Glomerular endothelial cell (primary cell): ENCODE results near the gene PRKACB. TPM values are rescaled to one million over a fixed set of nuclear protein-coding genes. Genes with fewer than 3 reads are reported as not detected.
A peak's percentile ranks its signal among the peaks of the same experiment; 100 is the strongest.
"Not testable (repeated sequence)": the region's sequence is repeated elsewhere in the genome, so short reads cannot be mapped to it uniquely, and the experiment has no call there.

Source experiments
- DNase-seq: peaks from one replicate; pipeline ENCODE4 v3.0.0-alpha.2; 2011; ENCODE audit warnings: low read depth, low spot score; ENCODE audit errors: extremely low read depth
- total RNA-seq: library from RNA; depleted of rRNA; stranded (reverse); fragments of >200 nt; gene quantifications from 2 replicates; pipeline ENCODE4 v1.2.3, GENCODE V29; 2015

The PRKACB gene
- 43.3 and 54.5 TPM in 2 replicates for total RNA-seq

DNA sequence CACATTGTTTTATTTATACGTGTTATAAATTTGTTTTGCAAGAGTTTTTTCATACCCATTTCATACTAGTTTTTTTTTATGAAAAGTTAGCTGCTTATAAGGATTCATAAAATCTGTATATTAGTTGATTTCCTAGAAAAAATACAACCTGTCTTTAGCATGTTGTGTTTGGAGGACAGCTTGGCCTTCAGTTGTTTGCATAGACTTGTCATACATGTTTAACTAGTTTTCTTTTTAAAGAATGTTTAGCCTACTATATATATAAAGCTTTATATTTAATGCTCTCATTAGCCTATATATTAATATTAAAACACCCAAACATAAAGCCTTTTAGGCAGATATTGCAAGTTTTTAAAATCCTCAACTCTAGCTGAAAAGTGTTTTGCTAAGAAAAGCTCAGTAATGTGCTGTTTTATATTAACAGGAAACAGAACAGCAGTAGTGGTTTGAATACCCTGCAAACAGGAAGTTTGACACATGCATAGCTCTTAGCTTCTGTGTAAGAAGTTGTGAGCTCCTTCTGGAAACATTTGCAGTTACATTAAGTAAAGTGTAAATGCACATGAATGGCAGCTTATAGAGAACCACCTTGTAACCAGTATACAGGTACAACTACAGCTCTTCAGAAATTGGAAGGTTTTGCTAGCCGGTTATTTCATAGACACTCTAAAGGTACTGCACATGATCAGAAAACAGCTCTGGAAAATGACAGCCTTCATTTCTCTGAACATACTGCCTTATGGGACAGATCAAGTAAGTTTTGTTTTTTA lies at the start of gene PRKACB:
TSS of gene PRKACB (plus strand) at position 476 of the 770 bp plus-strand sequence. CDS start at position 567, 91 bp downstream.
- peak; percentile 66 for DNase-seq

DNA sequence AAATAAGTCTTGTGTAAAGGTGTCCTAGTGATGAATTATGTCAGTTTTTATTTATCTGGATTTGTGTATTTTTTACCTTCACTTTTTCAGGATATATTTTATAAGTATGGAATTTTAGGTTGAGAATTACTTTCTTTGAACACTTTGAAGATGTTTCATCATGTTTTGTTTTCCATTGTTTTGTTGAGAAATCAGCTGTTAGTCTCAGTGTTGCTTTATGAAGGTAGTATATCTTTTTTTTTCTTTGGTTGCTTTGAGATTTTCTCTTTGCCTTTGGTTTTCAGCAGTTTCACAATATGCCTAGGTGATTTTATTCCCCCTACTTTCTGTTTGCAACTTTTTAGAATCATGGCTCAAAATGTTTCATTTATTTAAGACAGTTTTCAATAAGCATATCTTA lies 48.8 kb upstream of the PRKACB start:
- no peak for DNase-seq

DNA sequence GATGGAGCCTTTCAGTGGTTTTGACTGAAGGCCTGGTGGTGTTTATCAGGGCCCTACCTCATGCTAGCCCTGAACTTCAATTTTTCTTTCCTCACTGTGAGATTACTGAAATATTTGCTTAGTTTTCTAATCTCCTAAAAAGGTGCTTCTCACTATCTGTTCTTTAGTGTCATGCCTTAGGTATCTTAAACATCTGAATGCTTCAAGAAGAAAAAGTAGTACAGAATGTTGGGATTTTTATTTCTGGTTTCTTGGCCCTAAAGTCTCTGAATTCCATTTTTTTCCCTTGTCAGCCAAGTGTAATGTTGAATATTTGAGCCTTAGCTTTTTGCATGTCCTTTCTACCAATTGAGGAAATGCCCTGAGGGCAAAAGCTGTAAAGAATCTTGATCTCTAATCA lies 47.9 kb upstream of the PRKACB start:
- DNase-seq: no peak

DNA sequence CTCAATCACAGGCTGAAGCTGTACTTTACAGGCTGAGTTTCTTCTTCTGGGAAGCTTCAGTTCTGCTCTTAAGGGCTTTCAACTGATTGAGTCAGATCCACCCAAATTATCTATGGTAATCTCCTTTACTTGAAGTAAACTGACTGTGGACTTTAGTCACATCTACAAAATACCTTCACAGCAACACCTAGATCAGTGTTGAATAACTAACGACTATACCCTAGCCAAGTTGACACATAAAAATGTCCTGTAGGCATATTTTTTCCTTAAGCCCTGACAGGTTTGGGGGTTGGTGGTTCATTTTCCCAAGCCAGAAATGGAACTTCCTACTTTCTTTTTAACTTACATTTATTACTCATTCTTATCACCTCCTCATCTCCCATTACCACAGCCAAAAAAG lies 42.9 kb upstream of the PRKACB start:
- no peak for DNase-seq

DNA sequence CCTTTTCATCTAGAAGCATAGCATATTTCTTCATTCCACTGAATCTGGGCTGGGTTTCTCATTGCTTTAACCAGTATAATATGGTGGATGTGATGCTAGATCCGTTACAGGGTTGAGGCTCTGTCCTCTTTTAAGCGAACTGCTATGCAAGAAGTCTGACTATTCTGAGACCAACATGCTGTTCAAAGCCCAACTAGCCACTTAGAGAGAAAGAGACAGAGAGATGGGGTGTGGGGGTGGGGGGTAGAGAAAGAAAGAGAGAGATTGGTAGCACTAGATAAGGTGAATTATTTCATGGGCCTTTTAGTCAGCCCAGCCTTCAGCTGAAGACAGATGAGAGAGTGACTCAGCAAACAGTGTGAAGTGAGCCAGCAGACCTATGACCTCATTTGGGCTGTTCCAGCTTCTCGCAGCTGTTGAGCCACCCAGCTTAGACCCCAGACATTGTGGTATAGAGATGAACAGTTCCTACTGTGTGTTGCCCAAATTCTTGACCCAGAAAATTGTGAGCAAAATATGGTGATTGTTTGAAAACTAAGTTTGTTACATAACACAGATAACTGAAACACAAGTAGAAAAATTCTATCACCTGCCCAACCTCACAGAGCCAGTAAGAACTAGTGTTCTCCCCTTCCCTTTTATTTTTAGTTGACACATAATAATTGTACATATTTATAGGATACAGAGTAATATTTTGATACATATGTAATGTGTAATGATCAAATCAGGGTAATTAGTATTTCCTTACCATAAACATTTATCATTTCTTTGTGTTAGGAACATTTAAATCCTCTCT lies 40.7 kb upstream of the PRKACB start:
- peak; percentile 57 for DNase-seq

DNA sequence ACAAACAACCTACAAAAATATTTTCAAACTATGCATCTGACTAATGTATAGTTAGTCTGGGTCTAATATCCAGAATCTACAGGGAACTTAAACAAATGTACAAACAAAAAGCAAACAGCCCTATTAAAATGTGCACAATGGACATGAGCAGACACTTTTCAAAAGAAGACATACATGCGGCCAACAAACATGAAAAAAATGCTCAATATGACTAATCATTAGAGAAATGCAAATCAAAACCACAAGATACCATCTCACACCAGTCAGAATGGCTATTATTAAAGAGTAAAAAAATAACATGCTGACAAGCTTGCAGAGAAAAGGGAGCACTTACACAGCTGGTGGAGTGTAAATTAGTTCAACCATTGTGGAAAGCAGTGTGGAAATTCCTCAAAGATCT lies 36.5 kb upstream of the PRKACB start:
- not testable (repeated sequence) for DNase-seq

DNA sequence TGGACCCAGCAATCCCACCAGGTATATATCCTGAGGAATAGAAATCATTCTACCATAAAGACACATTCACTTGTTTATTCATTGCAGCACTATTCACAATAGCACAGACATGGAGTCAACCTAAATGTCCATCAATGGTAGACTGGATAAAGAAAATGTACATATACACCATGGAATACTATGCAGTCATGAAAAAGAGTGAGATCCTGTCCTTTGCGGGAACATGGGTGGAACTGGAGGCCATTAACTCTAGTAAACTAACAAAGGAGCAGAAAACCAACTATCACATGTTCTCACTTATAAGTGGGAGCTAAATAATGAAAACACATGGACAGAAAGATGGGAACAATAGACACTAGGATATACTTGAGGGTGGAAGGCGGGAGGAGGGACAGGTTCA lies 36.1 kb upstream of the PRKACB start:
- no peak for DNase-seq

DNA sequence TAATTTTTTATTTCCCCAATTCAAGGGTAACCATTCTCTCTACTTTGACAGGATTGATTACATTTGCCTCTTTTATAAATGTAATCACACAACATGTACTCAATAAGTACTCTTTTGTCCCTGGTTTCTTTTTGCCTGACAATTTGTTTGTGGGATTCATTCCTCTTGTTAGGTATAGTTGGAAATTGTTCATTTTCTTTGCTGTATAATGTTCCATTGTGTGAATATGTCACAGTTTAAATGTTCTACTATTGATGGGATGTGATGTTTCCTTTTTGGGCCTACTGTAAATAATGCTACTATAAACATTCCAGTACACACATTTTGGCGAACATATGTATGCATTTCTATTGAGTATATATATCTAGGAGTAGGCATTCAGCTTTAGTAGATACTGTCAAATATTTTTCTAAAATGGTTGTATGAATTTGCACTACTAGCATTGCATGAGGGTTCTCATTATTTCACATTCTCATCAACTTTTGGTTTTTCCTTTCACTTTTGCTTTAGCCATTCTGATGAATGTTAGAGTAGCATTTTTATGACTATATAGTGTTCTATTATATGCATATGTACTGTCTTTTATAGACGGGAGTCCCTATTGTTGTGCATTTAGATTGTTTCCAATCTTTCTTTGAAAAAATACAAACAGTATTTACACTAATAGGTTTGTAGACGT lies 35.0 kb upstream of the PRKACB start:
- no peak for DNase-seq

DNA sequence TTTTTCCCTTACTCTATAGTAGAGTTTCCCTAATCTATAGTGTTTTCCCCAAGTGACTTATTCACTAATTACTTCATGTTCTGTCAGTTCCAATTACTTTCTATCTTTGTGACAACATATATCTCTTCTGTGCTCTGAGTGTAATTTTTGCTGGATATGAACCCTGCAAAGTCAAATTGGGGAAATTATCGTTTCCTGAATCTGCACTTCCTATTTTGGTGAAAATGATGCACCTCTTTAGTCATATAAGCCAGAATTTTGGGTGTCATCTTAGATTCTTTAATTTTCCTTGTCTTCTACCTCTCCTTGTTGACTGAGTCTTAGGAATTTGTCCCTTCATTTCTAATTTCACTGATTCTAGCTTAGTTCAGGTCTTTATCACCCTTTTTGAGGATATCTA lies 33.4 kb upstream of the PRKACB start:
- no peak for DNase-seq

DNA sequence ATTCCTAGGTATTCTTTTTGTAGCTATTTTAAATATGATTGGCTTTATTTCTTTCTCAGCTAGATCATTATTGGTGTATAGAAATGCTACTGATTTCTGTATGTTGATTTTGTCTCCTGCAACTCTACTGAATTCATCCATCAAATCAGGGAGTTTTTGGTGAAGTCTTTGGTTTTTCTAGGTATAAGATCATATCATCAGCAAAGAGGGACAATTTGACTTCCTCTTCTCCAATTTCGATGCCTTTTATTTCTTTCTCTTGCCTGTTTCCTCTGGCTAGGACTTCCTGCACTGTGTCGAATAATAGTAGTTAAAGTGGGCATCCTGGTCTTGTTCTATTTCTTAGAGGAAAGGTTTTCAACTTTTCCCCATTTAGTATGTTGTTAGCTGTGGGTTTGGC lies 27.5 kb upstream of the PRKACB start:
- no peak for DNase-seq

DNA sequence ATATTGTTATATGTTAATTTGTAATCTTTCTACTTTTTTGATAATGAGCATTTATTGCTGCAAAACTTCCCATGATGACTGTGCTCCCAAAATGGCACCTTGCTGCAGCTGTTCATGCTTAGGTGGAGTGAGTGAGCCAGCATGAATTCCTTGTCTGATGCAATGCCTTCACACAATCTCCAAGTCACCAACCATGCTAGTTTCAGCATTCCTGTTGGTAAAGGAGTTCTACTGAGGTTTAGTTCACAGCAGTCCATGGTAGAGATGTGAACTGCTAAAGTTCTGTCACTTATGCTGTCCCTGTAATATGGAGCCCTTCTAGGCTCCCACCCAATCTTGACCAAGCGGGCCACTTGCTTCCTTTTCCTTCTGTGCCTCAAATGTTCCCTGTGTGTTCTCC lies 26.2 kb upstream of the PRKACB start:
- no peak for DNase-seq

DNA sequence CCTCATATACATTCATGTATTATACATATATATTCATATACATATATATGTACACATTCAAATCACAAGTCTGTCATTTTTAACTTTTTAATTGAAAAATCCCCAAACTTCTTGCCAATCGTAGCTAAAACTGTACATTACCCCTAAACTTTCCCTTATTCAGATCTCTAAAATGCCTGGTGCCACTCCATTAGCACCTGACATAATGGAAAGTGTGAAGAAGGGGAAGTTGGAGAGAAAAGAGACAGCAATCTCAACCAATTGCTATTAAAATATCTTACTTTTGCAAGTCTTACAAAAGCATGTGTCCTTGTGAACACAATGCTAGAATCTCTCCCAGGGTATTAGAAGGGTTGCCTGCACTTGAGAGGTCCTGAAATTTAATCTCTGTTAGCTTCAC lies 22.7 kb upstream of the PRKACB start:
- DNase-seq: no peak

DNA sequence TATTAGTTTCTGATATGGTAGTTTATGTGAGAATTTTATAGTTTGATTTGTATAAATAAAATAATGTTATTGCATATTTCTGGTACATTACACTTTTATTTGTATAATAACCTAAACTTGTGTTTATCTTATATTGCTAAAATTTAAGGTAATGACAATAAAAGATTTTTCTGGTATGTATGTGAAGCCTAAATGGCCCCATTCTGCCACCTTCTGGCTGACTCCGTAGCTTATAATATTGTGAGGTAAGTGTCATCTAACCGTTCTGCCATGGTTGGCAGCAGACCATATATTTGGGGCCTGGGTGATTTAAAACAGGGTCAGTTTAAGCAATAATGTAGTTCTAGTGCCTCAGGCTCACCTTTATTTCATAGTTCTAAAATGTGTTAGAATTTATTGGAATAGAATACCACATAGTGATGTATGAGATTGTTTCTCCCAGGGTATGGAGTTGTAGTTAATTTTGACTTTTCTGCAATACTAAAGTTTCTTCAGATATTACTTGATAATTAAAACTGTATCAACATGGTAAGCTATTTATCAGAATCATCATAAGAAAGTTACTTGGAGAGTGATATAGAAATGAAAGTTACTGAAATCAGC lies 21.2 kb upstream of the PRKACB start:
- DNase-seq: no peak

DNA sequence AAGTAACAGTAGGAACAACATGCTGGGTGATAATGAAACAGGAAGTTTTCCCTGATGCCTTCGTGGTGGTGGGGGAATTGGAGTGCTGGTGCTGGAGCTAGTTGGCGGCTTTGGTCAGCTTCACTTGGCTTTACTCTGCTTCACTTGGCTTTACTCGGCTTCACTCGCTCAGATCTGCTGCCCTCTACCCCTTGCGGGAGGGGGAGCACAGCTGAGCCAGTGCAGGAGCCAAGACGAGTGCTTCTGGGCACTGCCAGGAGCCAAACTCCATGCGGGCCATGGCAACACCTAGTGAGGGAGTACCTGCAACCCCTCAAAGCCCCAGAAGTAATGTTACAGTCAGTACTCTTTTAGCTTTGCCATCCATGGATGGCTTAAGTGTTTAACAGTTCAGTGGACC lies 10.6 kb upstream of the PRKACB start:
- DNase-seq: no peak

DNA sequence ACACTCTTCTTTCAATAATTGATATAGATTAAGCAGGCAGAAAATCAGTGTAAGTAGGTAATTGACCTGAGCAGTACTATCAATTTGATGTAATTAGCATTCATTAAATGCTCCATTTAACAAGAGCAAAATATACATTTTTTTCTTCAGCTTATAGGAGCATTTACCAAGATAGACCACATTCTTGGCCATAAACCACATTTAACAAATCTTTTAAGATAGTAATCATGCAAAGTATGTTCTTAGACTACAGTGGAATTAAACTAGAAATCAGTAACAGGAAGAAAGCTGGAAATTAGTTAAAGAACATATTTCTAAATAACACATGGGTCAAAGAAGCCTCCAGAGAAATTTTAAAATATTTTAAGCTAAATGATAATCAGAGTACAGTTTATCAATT lies 8.7 kb upstream of the PRKACB start:
- no peak for DNase-seq

DNA sequence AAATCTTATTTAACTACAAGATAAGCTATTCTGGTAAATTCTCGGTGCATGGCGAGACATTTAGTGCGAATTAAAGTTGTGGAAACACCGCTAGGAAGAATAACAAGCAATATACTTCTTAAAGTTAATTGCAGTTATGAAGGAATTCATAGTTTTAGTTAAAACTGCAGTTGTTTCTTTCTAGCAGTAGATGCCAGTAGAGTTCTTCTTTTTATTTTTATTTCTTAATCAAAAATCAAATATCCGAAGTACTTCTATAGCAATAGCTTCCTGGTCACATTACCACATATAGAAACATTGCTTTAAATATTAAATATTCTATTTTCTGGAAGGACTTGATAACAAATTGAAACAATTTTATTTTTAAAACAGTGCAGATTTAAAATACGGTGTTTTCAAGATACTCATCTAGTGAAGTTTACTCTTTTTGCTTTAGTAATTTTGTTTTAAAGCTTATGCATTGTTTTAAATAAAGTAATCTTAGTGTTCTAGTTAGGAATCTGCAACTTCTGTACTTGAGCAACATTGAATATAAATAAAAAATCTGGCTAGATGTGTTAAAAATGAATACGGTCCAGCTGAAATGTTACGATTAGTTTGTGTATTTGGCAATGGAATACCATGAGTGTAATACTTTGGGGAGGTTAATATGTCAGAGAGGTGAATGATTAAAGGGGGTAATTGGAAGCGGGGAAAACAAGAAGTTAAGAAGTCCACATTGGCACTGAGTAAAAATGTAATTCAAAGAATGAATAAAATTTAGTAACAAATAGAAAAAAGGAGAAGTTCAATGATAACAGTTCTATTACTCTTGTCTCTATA lies 2.7 kb upstream of the PRKACB start:
- no peak for DNase-seq

DNA sequence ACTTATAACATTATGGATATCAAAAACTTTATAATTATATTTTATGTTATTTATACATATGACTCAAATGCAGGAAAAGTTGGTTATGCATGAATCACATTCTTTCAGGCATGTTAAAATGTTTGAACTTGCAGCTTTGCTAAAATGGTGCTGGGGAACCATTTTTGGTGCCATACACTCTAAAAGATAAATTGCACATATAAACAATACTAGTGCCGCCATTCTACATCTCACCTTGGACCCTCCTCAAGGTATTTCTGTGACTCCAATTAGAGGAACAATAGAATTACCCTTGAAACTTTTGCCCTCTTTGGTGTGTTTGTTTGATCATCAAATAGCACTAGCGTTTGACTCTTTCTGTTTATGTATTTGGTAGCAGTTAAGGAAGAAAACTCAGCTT lies 997 bp downstream of the PRKACB start:
- no peak for DNase-seq

DNA sequence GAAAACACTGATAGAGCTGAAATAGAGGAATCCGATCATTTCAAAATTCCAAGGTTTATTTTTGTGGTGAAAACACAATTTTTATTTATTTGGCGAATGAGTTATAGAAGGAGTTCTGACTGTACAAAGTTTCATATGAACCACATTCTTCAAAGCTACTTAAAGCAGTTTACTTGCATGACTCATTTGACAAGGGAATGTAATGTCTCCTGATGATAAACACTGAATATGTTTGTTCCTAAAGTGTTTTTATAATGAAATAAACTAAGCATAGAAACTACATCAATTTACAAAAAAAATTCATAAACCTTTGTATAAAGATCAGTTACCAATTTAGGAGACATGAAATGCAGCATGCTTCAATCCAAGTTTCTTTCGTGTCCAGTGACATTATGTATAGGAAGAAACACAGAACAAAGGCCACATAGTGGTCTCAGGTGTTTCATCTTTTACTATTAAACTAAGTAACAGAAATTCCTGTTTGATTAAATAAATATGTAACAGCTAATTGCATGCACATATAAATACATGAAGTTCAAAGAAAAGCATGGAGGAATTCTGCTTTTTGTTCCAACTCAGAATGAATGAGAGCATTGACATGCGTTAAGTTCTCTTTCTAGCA lies 2.5 kb downstream of the PRKACB start:
- DNase-seq: no peak

DNA sequence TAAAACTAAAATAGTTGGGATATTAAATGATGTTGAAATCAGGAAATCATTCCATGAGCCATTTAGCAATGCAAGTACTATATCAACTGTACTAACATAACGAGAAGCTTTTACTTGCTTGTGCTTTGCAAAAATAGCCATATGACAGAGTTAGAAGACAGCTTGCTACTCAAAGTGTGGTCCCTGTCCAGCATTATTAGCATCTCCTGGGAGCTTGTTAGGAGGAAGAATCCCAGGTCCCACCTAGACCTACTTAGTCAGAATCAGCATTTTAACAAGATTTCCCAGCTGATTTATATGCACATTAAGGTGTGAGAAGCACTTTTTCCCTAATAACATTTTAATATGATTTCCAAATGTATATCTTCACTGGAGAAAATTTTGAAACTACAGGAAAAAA lies 4.7 kb downstream of the PRKACB start:
- DNase-seq: no peak

DNA sequence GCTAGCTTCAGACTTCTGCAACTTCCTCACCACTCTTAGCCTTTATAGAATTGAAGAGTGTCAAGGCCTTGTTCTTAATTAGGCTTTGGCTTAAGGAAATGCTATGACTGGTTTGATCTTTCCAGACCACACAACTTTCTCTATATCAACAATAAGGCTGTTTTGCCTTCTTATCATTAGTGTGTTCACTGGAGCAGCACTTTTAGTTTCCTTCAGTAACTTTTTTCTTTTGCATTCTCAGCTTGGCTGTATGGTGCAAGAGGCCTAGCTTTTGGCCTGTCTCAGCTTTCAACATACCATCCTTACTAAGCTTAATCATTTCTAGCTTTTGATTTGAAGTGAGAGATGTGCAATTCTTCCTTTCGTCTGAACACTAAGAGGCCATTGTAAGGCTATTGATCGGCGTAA lies 8.6 kb downstream of the PRKACB start:
- DNase-seq: no peak
